HUDEP-2 (cell line): ENCODE results near the gene ECPAS.
"Not testable (repeated sequence)": the region's sequence is repeated elsewhere in the genome, so short reads cannot be mapped to it uniquely, and the experiment has no call there.

Experiments
- DNase-seq, 76 experiments: peaks; one replicate each; lab custom pipeline; 2025; ENCODE audit not compliant: unreplicated experiment in 76 of 76; lab: John Stamatoyannopoulos, UW

ECPAS gene

GRCh38 chr9:111483858-111484571 is at the start of gene ECPAS:
Gene ECPAS, minus strand, starts transcription at chr9:111484383. Its CDS starts 11,465 bp downstream, at chr9:111472918.
- peak in 69 of 76 experiments; percentile 2 to 71 (median 44) for DNase-seq

- DNase-seq, result no peak
Measured at GRCh38 chr9:111533099-111533790, 49.1 kb upstream of the ECPAS start.

GRCh38 chr9:111531716-111532115 is 47.5 kb upstream of the ECPAS start:
- no peak for DNase-seq

GRCh38 chr9:111529787-111530186 is 45.6 kb upstream of the ECPAS start:
- no peak for DNase-seq

- no peak for DNase-seq
Measured at GRCh38 chr9:111527347-111527746, 43.2 kb upstream of the ECPAS start.

- DNase-seq, result peak in 11 of 76 experiments; percentile 2 to 23 (median 4)
Measured at GRCh38 chr9:111525056-111525977, 41.1 kb upstream of the ECPAS start, which contains the start of gene ZNF483. Gene ZNF483, plus strand, starts transcription at chr9:111525179. Its CDS starts 2,217 bp downstream, at chr9:111527396.

GRCh38 chr9:111524731-111525055 is 40.5 kb upstream of the ECPAS start:
- no peak for DNase-seq

GRCh38 chr9:111516061-111516465 is 31.9 kb upstream of the ECPAS start:
- peak in 1 of 76 experiments; percentile 4 for DNase-seq

- no peak for DNase-seq
Measured at GRCh38 chr9:111514967-111515366, 30.8 kb upstream of the ECPAS start.

GRCh38 chr9:111511581-111511980 is 27.4 kb upstream of the ECPAS start:
- not testable (repeated sequence) for DNase-seq

- DNase-seq, result no peak
Measured at GRCh38 chr9:111502506-111502905, 18.3 kb upstream of the ECPAS start.

GRCh38 chr9:111501648-111502047 is 17.5 kb upstream of the ECPAS start:
- DNase-seq, result no peak

- DNase-seq, result no peak
Measured at GRCh38 chr9:111501005-111501562, 16.9 kb upstream of the ECPAS start.

- DNase-seq, result not testable (repeated sequence)
Measured at GRCh38 chr9:111497196-111497595, 13.0 kb upstream of the ECPAS start.

- no peak for DNase-seq
Measured at GRCh38 chr9:111484572-111484894, 350 bp upstream of the ECPAS start.

GRCh38 chr9:111483439-111483857 is 735 bp downstream of the ECPAS start:
- peak in 32 of 76 experiments; percentile 1 to 52 (median 34) for DNase-seq

- peak in 60 of 76 experiments; percentile 4 to 69 (median 42) for DNase-seq
Measured at GRCh38 chr9:111482694-111483438, 1.3 kb downstream of the ECPAS start.

GRCh38 chr9:111481885-111482636 is 2.1 kb downstream of the ECPAS start:
- no peak for DNase-seq

- DNase-seq, result no peak
Measured at GRCh38 chr9:111477677-111478076, 6.5 kb downstream of the ECPAS start.
